Muscle layer of duodenum (tissue), 2 donors: Measurements from ENCODE around the gene ENPP4.
A peak's percentile ranks its signal among the peaks of the same experiment; 100 is the strongest.
"Not testable (repeated sequence)": the region's sequence is repeated elsewhere in the genome, so short reads cannot be mapped to it uniquely, and the experiment has no call there.

Experiments used
- H3K27ac ChIP-seq: one replicate; pipeline ENCODE4 v1.7.0; 2013; ENCODE audit warnings: mild to moderate bottlenecking, low read length
- H3K27me3 ChIP-seq: one replicate; pipeline ENCODE4 v1.7.0; 2013; ENCODE audit warnings: low read depth, mild to moderate bottlenecking, control low read depth, low read length
- H3K36me3 ChIP-seq, 2 donors: one replicate each; pipeline ENCODE4 v1.7.0; 2013; ENCODE audit warnings: low read length in 2 of 2, control low read depth in 1 of 2, mild to moderate bottlenecking in 1 of 2; ENCODE audit not compliant: insufficient read depth in 2 of 2, control insufficient read depth in 1 of 2
- H3K4me1 ChIP-seq, 2 donors: one replicate each; pipeline ENCODE4 v1.7.0; 2013; ENCODE audit warnings: low read length in 2 of 2, mild to moderate bottlenecking in 2 of 2, control low read depth in 1 of 2, moderate library complexity in 1 of 2; ENCODE audit not compliant: insufficient read depth in 2 of 2, control insufficient read depth in 1 of 2
- H3K4me3 ChIP-seq, 2 donors: one replicate each; pipeline ENCODE4 v1.7.0; 2013; ENCODE audit warnings: low read length in 2 of 2, low read depth in 1 of 2, mild to moderate bottlenecking in 1 of 2
- H3K9me3 ChIP-seq, 2 donors: one replicate each; pipeline ENCODE4 v1.7.0; 2013; ENCODE audit warnings: low read length in 2 of 2, control low read depth in 1 of 2, mild to moderate bottlenecking in 1 of 2; ENCODE audit not compliant: control insufficient read depth in 1 of 2
- donor health status: healthy.

ENPP4 gene

DNA sequence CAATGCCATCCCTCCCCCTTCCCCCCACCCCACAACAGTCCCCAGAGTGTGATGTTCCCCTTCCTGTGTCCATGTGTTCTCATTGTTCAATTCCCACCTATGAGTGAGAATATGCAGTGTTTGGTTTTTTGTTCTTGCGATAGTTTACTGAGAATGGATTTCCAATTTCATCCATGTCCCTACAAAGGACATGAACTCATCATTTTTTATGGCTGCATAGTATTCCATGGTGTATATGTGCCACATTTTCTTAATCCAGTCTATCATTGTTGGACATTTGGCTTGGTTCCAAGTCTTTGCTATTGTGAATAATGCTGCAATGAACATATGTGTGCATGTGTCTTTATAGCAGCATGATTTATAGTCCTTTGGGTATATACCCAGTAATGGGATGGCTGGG, 1.5 kb downstream of the ENPP4 start:
- H3K36me3 ChIP-seq, H3K27ac ChIP-seq, H3K4me3 ChIP-seq, H3K27me3 ChIP-seq, H3K9me3 ChIP-seq: not testable (repeated sequence)
- H3K4me1 ChIP-seq: peaks cover 0 to 19% of the 10 kb centered on the region in 2 donors

DNA sequence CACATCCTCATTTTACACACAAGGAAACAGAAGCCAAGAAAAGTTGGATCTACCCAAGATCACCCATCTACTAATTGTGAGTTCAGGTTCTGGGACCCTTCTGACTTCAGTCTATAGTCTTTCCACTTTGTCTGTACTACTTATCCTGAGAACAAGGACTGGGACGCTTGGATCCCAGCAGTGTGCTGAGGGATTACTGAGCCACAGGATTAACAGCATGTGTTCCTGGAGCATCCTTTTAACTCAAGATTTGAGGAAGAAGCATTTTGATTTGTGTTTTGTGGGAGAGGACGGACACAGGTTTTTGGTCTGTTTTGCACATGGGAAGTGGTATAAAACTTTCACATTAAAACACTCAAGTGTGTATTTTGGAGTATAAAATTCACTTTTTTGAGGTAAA, 4.4 kb downstream of the ENPP4 start:
- Histone ChIP-seq H3K4me1 (peaks cover 0 to 13% of the 10 kb centered on the region in 2 donors), H3K27me3 (no peaks in the 10 kb centered on the region), H3K27ac (no peak overlapping the region), H3K36me3 (no peaks in the 10 kb centered on the region), H3K4me3 (no peak overlapping the region), H3K9me3 (no peaks in the 10 kb centered on the region)

DNA sequence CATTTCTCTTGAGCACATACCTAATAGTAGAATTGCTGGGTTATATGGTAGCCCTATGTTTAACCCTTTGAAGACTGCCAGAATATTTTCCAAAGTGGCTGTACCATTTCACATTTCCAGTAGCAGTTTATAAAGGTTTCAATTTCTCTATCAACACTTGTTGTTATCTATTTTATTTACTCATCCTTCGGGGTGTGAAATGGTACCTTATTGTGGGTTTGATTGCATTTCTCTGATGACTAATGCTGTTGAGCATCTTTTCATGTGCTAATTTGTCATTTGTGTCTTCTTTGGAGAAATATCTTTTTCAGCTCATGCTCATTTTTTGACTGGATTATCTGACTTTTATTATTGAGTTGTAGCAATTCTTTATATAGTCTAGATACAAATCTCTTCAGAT, 5.4 kb downstream of the ENPP4 start:
- Histone ChIP-seq H3K4me3 (no peak overlapping the region), H3K4me1 (peaks cover 0 to 10% of the 10 kb centered on the region in 2 donors), H3K27ac (no peak overlapping the region), H3K27me3 (no peaks in the 10 kb centered on the region), H3K36me3 (no peaks in the 10 kb centered on the region), H3K9me3 (no peaks in the 10 kb centered on the region)

DNA sequence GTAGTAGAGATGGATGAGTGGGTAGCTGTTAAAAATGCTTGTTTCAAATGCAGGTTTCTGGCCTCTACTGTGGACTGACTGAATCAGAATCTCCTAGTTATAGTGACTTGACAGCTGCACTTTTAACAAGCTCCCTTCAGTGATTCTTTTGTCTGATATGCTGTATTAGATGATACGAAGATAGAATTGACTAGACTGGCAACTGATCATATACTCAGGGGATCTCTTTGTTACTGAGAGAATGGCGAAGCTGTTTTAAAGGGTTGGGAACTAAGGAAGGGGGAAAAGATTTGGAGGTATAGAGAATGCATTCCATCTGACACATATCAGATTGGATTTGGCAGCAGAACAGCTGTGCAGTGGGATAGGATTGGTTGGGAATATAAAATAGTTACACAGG, 7.0 kb downstream of the ENPP4 start:
- no peaks in the 10 kb centered on the region for H3K9me3 ChIP-seq
- no peak overlapping the region for H3K4me3 ChIP-seq
- no peaks in the 10 kb centered on the region for H3K36me3 ChIP-seq
- H3K4me1 ChIP-seq: peaks cover 0 to 10% of the 10 kb centered on the region in 2 donors
- H3K27ac ChIP-seq: no peak overlapping the region
- no peaks in the 10 kb centered on the region for H3K27me3 ChIP-seq

DNA sequence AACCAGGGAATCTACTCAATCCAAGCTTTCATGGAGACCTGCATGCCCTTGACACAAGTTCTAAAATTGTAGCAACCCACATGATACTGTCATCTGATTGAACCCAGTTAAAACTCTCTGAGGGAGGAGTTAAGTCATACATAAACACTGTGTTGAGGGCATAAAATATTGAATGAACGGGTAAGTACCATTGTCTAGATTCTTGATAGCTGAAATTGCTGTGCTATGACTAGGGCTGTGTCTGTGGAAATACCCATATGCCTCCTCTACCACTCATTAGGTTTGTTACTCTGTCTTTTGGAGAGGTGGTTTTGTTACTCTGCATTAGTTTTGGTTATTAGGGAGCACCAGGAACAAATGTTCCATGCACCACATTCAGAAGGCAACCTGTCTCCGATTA, 7.6 kb downstream of the ENPP4 start:
- H3K36me3 ChIP-seq: no peaks in the 10 kb centered on the region
- no peaks in the 10 kb centered on the region for H3K9me3 ChIP-seq
- H3K27ac ChIP-seq: no peak overlapping the region
- peaks cover 0 to 10% of the 10 kb centered on the region in 2 donors for H3K4me1 ChIP-seq
- no peaks in the 10 kb centered on the region for H3K27me3 ChIP-seq
- no peak overlapping the region for H3K4me3 ChIP-seq

DNA sequence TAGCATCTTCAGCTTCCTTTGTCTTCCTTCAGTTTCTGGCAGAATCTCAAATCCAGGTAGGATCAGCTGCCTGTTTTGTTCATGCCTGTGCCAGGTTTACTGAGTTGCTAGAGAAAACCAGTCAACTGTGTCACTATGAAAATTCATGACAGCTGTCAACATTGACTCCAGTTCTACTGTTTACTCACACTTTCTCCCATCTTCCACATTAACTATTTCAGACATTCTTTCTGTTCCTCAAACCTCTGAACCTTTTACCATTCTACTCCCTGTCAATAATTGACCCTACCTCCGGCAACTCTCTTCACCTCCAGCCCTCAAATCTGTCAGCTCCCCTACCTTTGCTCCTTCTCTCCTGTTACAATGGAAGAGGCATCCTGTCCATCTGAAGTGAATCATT, 8.5 kb downstream of the ENPP4 start:
- no peak overlapping the region for H3K4me3 ChIP-seq
- H3K27me3 ChIP-seq: no peaks in the 10 kb centered on the region
- H3K36me3 ChIP-seq: peaks cover 0 to 2% of the 10 kb centered on the region in 2 donors
- H3K9me3 ChIP-seq: no peaks in the 10 kb centered on the region
- peaks cover 0 to 7% of the 10 kb centered on the region in 2 donors for H3K4me1 ChIP-seq
- H3K27ac ChIP-seq: no peak overlapping the region

DNA sequence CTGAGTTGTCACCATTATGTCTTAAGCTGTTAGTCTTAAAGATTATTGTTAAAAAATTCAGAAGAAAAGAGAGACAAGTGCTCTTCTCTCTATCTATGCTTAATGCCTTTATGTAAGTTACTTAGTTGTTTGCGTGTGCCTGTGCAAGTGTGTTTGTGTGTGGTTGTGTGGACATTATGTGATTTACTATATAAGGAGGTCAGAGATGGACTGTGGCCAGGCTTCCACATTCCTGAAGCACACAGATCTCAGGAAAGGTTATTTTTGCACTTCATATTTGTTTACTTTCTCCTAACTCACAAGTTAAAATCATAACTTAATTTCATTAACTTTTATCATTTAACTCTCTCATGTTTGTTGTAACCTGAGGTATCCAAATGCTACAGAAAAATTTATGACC, 14.5 kb downstream of the ENPP4 start:
- Histone ChIP-seq H3K27me3 (no peaks in the 10 kb centered on the region), H3K4me1 (peaks cover 0 to 9% of the 10 kb centered on the region in 2 donors), H3K4me3 (no peak overlapping the region), H3K27ac (no peak overlapping the region), H3K9me3 (no peaks in the 10 kb centered on the region), H3K36me3 (peaks cover 0 to 2% of the 10 kb centered on the region in 2 donors)

DNA sequence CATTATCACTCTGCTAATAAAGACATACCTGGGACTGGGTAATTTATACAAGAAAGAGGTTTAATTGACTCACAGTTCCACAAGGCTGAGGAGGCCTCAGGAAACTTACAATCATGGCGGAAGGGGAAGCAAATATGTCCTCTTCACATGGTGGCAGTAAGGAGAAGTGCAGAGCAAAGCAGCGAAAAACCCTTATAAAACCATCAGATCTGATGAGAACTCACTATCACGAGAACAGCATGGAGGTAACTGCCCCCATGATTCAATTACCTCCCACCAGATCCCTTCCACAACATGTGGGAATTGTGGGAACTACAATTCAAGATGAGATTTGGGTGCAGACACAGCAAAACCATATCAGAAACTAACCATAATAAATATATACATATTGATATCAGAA, 19.3 kb downstream of the ENPP4 start:
- not testable (repeated sequence) for H3K27me3 ChIP-seq, H3K4me1 ChIP-seq, H3K4me3 ChIP-seq, H3K9me3 ChIP-seq, H3K36me3 ChIP-seq, H3K27ac ChIP-seq

DNA sequence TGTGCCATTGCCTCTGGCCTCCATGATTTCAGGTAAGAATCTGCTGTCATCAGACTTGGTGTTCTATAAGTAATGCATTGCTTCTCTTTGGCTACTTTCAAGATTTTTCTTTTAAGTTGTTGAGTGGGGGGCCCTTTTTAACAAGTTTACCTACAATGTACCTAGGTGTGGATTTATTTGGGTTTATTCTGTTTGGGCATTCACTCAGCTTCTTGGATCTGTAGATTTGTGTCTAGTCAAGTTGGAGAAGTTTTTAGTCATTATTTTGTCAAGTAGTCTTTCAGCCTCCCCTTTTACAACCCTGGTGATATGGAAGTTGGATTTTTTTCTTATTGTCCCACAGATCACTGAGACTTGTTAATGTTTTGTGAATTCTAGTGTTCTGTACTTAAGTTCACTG, 26.9 kb downstream of the ENPP4 start:
- H3K9me3 ChIP-seq: peaks cover 0 to 2% of the 10 kb centered on the region in 2 donors
- no peak overlapping the region for H3K27ac ChIP-seq
- H3K4me1 ChIP-seq: no peaks in the 10 kb centered on the region
- no peaks in the 10 kb centered on the region for H3K27me3 ChIP-seq
- H3K4me3 ChIP-seq: no peak overlapping the region
- no peaks in the 10 kb centered on the region for H3K36me3 ChIP-seq

DNA sequence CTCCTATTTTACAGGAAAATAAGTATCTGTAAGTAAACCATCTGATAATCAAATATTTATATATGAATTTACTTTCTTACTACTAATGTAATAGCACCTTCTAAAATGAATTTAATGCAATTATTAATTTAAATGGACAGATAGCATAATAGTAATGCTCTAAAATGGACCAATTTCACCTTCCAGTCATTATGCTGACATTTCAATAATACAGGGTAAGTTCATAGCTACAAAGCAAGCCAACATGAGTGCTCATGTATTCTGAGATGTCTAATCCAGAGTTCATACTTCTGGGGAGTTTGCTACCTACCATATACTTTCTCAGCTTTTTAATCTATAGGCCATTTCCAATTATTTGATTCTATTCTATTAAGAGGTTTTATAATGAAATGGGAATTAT, 29.4 kb downstream of the ENPP4 start:
- no peak overlapping the region for H3K27ac ChIP-seq
- no peaks in the 10 kb centered on the region for H3K27me3 ChIP-seq
- H3K4me3 ChIP-seq: no peak overlapping the region
- H3K36me3 ChIP-seq: no peaks in the 10 kb centered on the region
- H3K9me3 ChIP-seq: no peaks in the 10 kb centered on the region
- no peaks in the 10 kb centered on the region for H3K4me1 ChIP-seq

DNA sequence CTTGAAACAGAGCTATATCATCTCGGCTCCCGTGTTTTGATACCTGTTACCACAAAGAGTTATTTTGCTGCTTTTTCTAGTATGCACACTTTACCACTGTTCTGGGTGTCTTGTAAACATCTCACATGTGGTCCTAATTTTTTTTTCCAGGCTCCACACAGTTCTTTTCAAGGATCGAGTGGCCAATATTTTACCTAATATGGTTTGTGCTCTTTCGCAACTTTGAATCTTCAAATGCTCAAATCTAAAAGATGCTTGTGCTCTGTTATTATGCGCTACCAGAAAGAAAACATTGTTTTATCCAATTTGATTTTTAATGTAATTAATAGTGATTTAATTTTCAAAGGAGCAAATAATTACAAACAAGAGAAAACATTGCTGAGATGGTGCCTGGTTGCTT, 30.3 kb downstream of the ENPP4 start:
- H3K27ac ChIP-seq: no peak overlapping the region
- H3K9me3 ChIP-seq: no peaks in the 10 kb centered on the region
- no peak overlapping the region for H3K4me3 ChIP-seq
- H3K36me3 ChIP-seq: no peaks in the 10 kb centered on the region
- H3K27me3 ChIP-seq: no peaks in the 10 kb centered on the region
- H3K4me1 ChIP-seq: no peaks in the 10 kb centered on the region

DNA sequence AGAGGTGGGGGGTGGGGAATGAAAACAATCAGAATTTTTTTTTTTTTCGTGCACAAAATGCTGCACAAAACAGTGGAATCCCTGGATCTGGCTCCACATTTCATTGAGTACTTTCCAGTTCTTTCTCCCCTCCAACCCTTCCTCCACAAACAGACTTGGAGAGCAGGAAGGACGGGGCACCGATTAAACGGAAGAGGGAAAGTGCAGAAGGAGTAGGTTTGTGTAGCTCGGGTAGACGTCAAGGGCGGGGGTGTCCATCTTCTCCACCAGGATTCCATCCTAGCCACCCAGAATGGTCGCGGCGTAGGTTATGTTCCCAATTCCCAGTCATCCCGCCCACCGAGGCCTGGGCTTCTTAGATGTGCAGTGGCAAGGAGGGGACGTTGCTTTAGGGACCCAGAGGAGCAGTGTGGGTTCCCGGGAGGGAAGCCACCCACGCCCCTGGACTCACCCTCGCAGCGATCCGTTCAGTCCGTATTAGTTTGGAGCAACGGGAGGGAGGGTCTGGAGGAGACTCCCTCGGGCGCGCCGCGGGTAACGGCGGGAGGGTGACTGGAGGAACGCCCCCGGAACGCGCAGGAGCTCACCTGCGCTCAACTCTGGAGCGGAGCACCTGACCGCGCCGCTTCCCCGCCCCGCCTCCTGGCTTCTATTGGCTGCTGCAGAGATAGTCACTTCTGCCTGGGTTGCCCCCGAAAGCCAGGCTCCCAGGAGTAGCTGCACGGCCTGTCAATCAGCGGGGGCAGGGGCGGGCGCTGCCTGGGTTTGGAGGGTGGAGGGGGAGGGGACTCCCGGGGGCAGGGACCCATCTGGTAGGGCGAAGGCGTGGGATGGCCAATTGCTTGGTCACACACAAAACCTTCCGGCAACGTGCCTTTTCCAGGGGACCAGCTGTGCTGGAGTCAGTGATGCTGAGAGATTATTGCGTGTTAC, 40.8 kb downstream of the ENPP4 start, which contains the start of gene ENPP5:
TSS of gene ENPP5 (minus strand) at position 624 of the 933 bp plus-strand sequence. CDS start 2,718 bp downstream, outside the sequence.
- H3K27ac ChIP-seq: no peak within 1 kb of the TSS
- peak within 1 kb of the TSS; percentile 68 to 86 for H3K4me3 ChIP-seq
- peaks cover 0 to 5% of the 10 kb centered on the region in 2 donors for H3K4me1 ChIP-seq
- no peaks in the 10 kb centered on the region for H3K36me3 ChIP-seq
- no peaks in the 10 kb centered on the region for H3K27me3 ChIP-seq
- no peaks in the 10 kb centered on the region for H3K9me3 ChIP-seq
